Measurements from ENCODE around the gene KBTBD13.
"Not testable (repeated sequence)": the region's sequence is repeated elsewhere in the genome, so short reads cannot be mapped to it uniquely, and the experiment has no call there.

The KBTBD13 gene

GRCh38 chr15:65069779-65070546 lies 6.6 kb upstream of the KBTBD13 start:
- no peak for DNase-seq

DNA sequence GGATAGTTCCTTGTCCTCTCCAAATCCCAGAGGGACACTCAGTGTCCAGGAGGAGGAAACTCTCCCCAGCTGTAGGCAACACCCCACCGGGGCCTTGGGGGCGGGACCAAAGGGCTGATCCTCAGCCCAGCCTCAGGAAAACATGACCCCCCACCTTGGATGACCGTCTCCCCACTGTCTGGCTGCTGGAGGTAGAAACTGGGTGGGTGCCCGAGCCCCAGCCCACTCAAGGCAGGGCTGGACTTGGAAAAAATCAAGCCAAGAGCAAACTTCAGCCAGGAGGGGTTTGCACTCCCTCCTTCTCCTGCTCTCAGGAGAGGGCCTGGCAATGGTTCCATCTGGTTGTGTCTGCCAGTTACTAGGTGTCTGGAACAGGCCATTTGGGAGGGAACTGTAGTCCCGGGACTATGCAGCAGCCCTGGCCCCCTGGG lies 5.2 kb upstream of the KBTBD13 start:
- DNase-seq, result no peak

DNA sequence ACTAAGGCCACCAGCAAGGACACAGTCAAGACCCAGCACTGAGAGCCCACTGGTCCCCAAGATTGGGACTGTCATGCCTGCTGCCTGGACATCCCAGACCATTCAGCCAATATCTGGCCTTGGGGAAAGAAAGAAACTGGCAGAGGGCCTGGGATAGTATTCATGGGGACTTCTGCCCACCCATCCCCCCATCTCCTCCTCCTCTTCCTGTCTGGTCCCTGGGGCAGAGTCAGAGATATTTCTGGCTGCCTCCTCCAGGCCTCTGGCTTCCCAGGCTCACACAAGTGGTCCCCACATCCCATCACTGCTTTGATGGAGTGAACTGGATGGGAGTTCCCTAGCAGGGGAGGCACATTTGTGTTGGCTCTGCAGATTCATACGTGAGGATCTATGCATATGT lies 4.5 kb upstream of the KBTBD13 start:
- DNase-seq, result no peak

GRCh38 chr15:65072617-65073016 lies 3.9 kb upstream of the KBTBD13 start:
- DNase-seq, result no peak

DNA sequence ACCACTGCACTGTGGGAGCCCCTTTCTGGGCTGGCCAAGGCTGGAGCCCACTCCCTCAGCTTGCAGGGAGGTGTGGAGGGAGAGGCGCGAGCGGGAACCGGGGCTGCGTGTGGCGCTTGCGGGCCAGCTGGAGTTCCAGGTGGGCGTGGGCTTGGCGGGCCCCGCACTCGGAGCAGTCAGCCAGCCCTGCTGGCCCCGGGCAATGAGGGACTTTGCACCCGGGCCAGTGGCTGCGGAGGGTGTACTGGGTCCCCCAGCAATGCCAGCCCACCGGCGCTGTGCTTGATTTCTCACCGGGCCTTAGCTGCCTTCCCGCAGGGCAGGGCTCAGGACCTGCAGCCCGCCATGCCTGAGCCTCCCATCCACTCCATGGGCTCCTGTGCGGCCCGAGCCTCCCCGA lies 1.6 kb upstream of the KBTBD13 start:
- not testable (repeated sequence) for DNase-seq

DNA sequence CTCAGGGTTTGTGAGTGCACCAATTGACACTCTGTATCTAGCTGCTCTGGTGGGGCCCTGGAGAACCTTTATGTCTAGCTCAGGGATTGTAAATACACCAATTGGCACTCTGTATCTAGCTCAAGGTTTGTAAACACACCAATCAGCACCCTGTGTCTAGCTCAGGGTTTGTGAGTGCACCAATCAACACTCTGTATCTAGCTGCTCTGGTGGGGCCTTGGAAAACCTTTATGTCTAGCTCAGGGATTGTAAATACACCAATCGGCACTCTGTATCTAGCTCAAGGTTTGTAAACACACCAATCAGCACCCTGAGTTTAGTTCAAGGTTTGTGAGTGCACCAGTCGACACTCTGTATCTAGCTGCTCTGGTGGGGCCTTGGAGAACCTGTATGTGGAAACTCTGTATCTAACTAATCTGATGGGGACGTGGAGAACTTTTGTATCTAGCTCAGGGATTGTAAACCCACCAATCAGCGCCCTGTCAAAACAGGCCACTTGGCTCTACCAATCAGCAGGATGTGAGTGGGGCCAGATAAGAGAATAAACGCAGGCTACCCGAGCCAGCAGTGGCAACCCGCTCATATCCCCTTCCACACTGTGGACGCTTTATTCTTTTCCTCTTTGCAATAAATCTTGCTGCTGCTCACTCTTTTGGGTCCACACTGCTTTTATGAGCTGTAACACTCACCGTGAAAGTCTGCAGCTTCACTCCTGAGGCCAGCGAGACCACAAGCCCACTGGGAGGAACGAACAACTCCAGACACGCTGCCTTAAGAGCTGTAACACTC lies 745 bp upstream of the KBTBD13 start:
- not testable (repeated sequence) for DNase-seq

GRCh38 chr15:65077291-65077980 lies 890 bp downstream of the KBTBD13 start:
- no peak for DNase-seq

- peak; percentile 42 to 68 for DNase-seq
Measured at GRCh38 chr15:65077981-65078352, 1.4 kb downstream of the KBTBD13 start.

- no peak for DNase-seq
Measured at GRCh38 chr15:65079580-65079979, 3.0 kb downstream of the KBTBD13 start.

DNA sequence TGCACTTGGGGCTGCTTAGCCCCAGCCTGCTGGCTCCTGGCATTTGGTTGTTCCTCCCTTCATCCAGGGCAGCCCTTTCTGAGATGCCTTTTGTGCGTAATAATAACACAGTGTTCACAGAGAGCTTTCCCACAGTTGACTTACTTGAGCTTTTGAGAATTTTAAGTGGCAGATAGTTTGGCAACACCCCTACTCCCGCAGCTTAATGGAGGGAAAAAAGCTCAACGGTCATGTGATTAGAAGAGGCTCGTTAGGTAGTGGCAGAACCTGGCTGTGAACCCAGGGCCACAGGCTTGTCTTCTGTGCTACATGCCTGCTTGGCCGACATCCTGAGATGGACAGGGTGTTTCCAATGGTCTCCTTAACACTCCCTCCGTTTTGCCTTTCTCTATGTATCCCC lies 4.7 kb downstream of the KBTBD13 start:
- DNase-seq, result no peak

DNA sequence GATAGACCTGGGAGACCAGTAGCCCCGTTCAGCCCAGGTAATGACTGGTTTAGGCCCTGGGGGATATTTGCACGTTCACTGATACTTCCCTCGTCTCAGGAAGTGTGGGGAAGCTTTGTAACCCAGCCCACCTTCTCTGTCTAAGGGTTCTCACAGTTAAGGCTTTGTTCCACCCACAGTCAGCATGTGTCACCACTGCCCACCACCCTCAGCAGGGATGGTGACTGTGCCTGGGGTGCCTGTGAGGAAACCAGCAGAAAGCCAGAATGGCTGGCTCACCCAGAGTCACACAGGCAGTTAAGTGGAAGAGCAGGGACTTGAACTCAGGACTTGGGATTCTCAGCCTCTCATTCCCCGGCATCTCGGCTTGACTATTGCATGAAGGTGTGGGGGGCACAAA lies 5.2 kb downstream of the KBTBD13 start:
- peak; percentile 28 to 72 for DNase-seq

GRCh38 chr15:65082303-65082953 lies 5.9 kb downstream of the KBTBD13 start:
- DNase-seq, result peak; percentile 45 to 64

GRCh38 chr15:65083262-65083701 lies 6.7 kb downstream of the KBTBD13 start:
- no peak for DNase-seq

GRCh38 chr15:65084500-65085206 lies 8.1 kb downstream of the KBTBD13 start:
- DNase-seq, result no peak

DNA sequence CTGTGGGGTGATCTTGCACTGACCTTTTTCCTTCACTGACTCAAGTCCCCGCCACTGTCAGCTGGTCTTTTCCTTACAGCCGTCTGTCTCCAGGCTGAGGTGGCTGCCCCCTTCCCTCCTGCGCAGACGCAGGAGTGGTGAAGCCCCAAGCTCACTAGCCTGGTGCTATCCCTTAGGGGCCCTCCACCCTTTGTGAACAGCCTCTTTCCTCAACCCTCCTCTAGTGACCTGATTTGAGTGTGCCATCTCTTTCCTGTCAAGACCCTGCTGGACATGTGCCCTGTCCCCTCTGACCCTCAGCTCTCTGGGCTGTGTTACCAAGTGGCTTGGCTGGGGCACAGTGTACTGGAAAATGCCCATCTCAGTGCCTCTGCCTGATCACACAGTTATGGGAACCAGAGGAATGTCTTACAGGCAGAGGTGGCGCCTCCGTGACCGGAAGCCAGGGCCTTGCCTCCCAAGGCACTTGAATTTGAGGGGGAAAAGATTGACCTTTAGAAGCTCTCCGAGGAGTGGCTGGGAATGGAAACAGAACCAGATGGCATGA lies 8.7 kb downstream of the KBTBD13 start:
- DNase-seq, result no peak

- peak; percentile 5 to 36 for DNase-seq
Measured at GRCh38 chr15:65085990-65086679, 9.6 kb downstream of the KBTBD13 start.

GRCh38 chr15:65086680-65087111 lies 10.2 kb downstream of the KBTBD13 start:
- no peak for DNase-seq

GRCh38 chr15:65087411-65087810 lies 10.9 kb downstream of the KBTBD13 start:
- DNase-seq, result no peak

- DNase-seq, result no peak
Measured at GRCh38 chr15:65087873-65088642, 11.5 kb downstream of the KBTBD13 start.

GRCh38 chr15:65088643-65089021 lies 12.1 kb downstream of the KBTBD13 start:
- no peak for DNase-seq

Data from inflammatory macrophage (primary cell).